GM23338 (cell line): Measurements from ENCODE around the gene SELENOV.

Experiments used
- EZH2 ChIP-seq: fragments of 200-600 bp; sonication (generic); IDR thresholded peaks from one replicate; pipeline ENCODE4 v1.8.0; 2017; ENCODE audit warnings: antibody characterized with exemption, mild to moderate bottlenecking, low read depth; ENCODE audit not compliant: unreplicated experiment
- JUNB ChIP-seq: IDR thresholded peaks from one replicate; pipeline ENCODE4 v1.6.1; 2016; ENCODE audit warnings: antibody characterized with exemption; ENCODE audit not compliant: unreplicated experiment
- ZNF114 ChIP-seq: fragments of 250-450 bp; sonication (Bioruptor Pico); IDR thresholded peaks from 2 replicates; pipeline ENCODE4 v1.5.0; 2020; ENCODE audit warnings: mild to moderate bottlenecking, moderate library complexity
- ZNF331 ChIP-seq: fragments of 250-450 bp; sonication (Bioruptor Pico); IDR thresholded peaks from 2 replicates; pipeline ENCODE4 v1.5.0; 2020; ENCODE audit warnings: low read depth, mild to moderate bottlenecking, moderate library complexity
- TF ChIP-seq, protein P1 (sequence below), 2 experiments: fragments of 200-600 bp in 1 of 2; sonication (generic) in 1 of 2; conservative IDR thresholded peaks; 2 replicates each; pipeline versions ENCODE4 v1.5.1 to v1.6.1; 2016 to 2017; ENCODE audit warnings: antibody characterized with exemption in 2 of 2, low read depth in 2 of 2, mild to moderate bottlenecking in 2 of 2, moderate library complexity in 1 of 2
- TF ChIP-seq, protein P2 (sequence below): IDR thresholded peaks from one replicate; pipeline ENCODE4 v1.6.1; 2018; ENCODE audit warnings: antibody characterized with exemption; ENCODE audit not compliant: unreplicated experiment

DNA sequence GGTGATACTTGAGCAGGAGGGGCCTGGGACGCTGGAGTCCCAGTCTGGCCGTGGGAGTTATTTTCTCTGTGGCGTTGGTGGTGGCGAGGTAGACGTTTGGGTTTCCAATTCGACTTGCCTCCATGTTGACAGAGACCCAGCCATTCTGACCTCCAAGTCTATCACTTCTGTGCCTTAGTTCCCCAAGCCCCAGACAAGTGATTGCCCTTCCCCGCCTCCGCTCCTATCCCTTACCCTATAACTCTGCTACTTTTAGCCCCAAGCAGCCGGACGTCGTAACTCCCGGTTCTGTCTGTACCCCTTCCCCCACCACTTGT is 33.8 kb upstream of the SELENOV start:
- TF ChIP-seq ZNF331 (CRISPR knock-in tag) = no peak
- TF ChIP-seq EZH2 = no peak
- TF ChIP-seq, protein P1, sequence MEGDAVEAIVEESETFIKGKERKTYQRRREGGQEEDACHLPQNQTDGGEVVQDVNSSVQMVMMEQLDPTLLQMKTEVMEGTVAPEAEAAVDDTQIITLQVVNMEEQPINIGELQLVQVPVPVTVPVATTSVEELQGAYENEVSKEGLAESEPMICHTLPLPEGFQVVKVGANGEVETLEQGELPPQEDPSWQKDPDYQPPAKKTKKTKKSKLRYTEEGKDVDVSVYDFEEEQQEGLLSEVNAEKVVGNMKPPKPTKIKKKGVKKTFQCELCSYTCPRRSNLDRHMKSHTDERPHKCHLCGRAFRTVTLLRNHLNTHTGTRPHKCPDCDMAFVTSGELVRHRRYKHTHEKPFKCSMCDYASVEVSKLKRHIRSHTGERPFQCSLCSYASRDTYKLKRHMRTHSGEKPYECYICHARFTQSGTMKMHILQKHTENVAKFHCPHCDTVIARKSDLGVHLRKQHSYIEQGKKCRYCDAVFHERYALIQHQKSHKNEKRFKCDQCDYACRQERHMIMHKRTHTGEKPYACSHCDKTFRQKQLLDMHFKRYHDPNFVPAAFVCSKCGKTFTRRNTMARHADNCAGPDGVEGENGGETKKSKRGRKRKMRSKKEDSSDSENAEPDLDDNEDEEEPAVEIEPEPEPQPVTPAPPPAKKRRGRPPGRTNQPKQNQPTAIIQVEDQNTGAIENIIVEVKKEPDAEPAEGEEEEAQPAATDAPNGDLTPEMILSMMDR (conservative IDR thresholded peaks at IDR 0.05; ENCODE audit: low read depth in 2 of 2) = no peak
- TF ChIP-seq, protein P2, sequence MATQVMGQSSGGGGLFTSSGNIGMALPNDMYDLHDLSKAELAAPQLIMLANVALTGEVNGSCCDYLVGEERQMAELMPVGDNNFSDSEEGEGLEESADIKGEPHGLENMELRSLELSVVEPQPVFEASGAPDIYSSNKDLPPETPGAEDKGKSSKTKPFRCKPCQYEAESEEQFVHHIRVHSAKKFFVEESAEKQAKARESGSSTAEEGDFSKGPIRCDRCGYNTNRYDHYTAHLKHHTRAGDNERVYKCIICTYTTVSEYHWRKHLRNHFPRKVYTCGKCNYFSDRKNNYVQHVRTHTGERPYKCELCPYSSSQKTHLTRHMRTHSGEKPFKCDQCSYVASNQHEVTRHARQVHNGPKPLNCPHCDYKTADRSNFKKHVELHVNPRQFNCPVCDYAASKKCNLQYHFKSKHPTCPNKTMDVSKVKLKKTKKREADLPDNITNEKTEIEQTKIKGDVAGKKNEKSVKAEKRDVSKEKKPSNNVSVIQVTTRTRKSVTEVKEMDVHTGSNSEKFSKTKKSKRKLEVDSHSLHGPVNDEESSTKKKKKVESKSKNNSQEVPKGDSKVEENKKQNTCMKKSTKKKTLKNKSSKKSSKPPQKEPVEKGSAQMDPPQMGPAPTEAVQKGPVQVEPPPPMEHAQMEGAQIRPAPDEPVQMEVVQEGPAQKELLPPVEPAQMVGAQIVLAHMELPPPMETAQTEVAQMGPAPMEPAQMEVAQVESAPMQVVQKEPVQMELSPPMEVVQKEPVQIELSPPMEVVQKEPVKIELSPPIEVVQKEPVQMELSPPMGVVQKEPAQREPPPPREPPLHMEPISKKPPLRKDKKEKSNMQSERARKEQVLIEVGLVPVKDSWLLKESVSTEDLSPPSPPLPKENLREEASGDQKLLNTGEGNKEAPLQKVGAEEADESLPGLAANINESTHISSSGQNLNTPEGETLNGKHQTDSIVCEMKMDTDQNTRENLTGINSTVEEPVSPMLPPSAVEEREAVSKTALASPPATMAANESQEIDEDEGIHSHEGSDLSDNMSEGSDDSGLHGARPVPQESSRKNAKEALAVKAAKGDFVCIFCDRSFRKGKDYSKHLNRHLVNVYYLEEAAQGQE = no peak
- TF ChIP-seq JUNB = no peak
- no peak for TF ChIP-seq ZNF114
